ENCODE results near the gene TAS1R1. TPM values are rescaled to one million over a fixed set of nuclear protein-coding genes. Genes with fewer than 3 reads are reported as not detected.

The TAS1R1 gene
- total and polyA plus RNA-seq, 2 experiments from 2014 or later, result not detected

DNA sequence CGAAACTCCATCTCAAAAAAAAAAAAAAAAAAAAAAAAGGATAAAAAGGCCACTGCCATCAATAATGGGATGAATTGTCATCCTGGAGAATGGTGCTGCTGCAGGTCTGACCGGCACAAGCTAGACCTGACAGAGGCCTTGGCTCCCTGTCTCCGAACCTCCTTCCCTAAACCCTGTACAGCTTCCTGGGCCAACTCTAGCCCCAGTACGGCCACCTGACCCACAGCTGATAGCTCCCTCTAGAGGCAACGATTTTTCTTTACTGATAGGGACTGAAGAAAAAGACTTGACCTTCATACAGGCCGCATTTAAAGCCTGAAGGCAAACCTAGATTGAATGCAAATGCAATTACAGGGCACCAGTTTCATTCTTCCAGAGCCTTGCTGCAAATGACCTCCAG, 31.5 kb upstream of the TAS1R1 start:
- Histone ChIP-seq H3K36me3 (ENCODE audit: low read depth) (peaks cover 14% of the 10 kb centered on the region; the same call in 1 of the 2 replicates), H3K4me3 (no peak overlapping the region), H3F3A (ENCODE audit: insufficient read depth) (peaks cover 38% of the 10 kb centered on the region), H3K9ac (0 out of 2 replicates have a peak overlapping the region, but pooled peaks have one; percentile 5), H3K79me2 (ENCODE audit: insufficient read depth) (no peaks in the 10 kb centered on the region), H4K20me1 (ENCODE audit: insufficient read depth) (no peaks in the 10 kb centered on the region), H3K4me1 (ENCODE audit: insufficient read depth) (peaks cover 23% of the 10 kb centered on the region), H3K9me2 (ENCODE audit: insufficient read depth) (no peaks in the 10 kb centered on the region), H3K27ac (no peak overlapping the region), H3K27me3 (replicated peaks; ENCODE audit: insufficient read depth) (no peaks in the 10 kb centered on the region), H2AFZ (no peak overlapping the region), H3K4me2 (ENCODE audit: unreplicated experiment) (no peak overlapping the region), H3K9me3 (ENCODE audit: low read depth) (no peaks in the 10 kb centered on the region)
- TF ChIP-seq EZH2 (IDR thresholded peaks at IDR 0.05; ENCODE audit: insufficient read depth, poor library complexity, severe bottlenecking) (no peak), EZH2phosphoT487 (IDR thresholded peaks at IDR 0.05; ENCODE audit: insufficient read depth, low read depth) (no peak)
- WGBS, 2 experiments (ENCODE audit: low coverage in 1 of 2, low lambda C conversion rate in 2 of 2, missing lambda C conversion rate in 2 of 2), result 56 to 68% methylated on average over 5 to 6 of the region's 6 CpGs
- in situ Hi-C loops (cut with MboI), result no loop called here
- DNase-seq, result peak; percentile 54

DNA sequence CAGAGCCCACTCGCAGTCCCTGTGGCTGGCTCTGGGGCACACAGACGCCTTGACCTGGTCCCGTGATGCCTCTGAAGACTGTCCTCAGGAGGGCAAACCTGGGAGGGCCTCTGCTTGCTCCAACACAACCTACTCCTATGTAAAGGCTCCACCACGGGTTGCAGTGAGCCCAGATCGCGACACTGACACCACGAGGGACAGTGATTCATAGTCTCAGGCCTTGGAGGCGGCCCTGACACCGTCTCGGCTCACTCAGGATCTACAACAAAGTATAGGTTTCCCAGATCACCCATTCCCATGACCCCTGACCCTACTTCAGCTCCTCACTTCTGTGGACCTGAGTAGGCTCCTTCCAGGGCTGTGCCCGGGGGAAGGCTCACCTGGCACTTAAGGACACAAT, 28.8 kb upstream of the TAS1R1 start:
- Histone ChIP-seq H3K4me3 (no peak overlapping the region), H3K27ac (no peak overlapping the region), H3K4me1 (ENCODE audit: insufficient read depth) (peaks cover 5% of the 10 kb centered on the region), H4K20me1 (ENCODE audit: insufficient read depth) (no peaks in the 10 kb centered on the region), H3K79me2 (ENCODE audit: insufficient read depth) (no peaks in the 10 kb centered on the region), H3K9ac (no peak overlapping the region), H3K36me3 (ENCODE audit: low read depth) (peaks cover 19% of the 10 kb centered on the region; the same call in 1 of the 2 replicates), H3K9me2 (ENCODE audit: insufficient read depth) (no peaks in the 10 kb centered on the region), H3K9me3 (ENCODE audit: low read depth) (no peaks in the 10 kb centered on the region), H3K4me2 (ENCODE audit: unreplicated experiment) (no peak overlapping the region), H3F3A (ENCODE audit: insufficient read depth) (peaks cover 26% of the 10 kb centered on the region), H3K27me3 (replicated peaks; ENCODE audit: insufficient read depth) (no peaks in the 10 kb centered on the region), H2AFZ (no peak overlapping the region)
- TF ChIP-seq EZH2phosphoT487 (IDR thresholded peaks at IDR 0.05; ENCODE audit: insufficient read depth, low read depth) (no peak), EZH2 (IDR thresholded peaks at IDR 0.05; ENCODE audit: insufficient read depth, poor library complexity, severe bottlenecking) (no peak)
- WGBS, 2 experiments (ENCODE audit: low coverage in 1 of 2, low lambda C conversion rate in 2 of 2, missing lambda C conversion rate in 2 of 2), result 67 to 68% methylated on average over 11 of the region's 11 CpGs
- no peak for DNase-seq
- in situ Hi-C loops (cut with MboI), result no loop called here

DNA sequence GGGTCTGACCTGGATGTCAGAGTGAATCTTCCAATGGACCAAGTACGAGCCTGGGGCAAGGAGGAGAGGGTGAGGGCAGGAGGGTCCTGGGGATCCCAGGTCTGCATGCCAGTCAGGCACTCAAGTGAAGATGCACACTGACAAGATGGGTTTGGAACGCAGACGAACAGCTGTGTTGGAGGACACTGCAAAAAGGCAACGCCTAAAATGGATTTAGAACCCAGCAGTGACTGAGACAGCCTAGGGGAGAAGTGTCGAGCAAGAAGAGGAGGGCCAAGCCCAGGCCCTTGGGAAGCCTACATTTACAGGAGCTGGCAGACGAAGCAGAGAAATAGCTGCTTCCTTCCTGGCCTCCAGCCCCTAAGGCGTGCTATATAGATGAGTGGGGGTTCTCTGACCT, 26.6 kb upstream of the TAS1R1 start:
- Histone ChIP-seq H3K4me2 (ENCODE audit: unreplicated experiment) (no peak overlapping the region), H4K20me1 (ENCODE audit: insufficient read depth) (no peaks in the 10 kb centered on the region), H3K27me3 (replicated peaks; ENCODE audit: insufficient read depth) (no peaks in the 10 kb centered on the region), H3K79me2 (ENCODE audit: insufficient read depth) (no peaks in the 10 kb centered on the region), H3K9me2 (ENCODE audit: insufficient read depth) (no peaks in the 10 kb centered on the region), H2AFZ (no peak overlapping the region), H3K4me3 (no peak overlapping the region), H3K36me3 (ENCODE audit: low read depth) (peaks cover 30% of the 10 kb centered on the region; the same call in 1 of the 2 replicates), H3K9me3 (ENCODE audit: low read depth) (no peaks in the 10 kb centered on the region), H3K4me1 (ENCODE audit: insufficient read depth) (no peaks in the 10 kb centered on the region), H3K9ac (no peak overlapping the region), H3F3A (ENCODE audit: insufficient read depth) (peaks cover 15% of the 10 kb centered on the region; the same call in 1 of the 2 replicates), H3K27ac (no peak overlapping the region)
- WGBS, 2 experiments (ENCODE audit: low coverage in 1 of 2, low lambda C conversion rate in 2 of 2, missing lambda C conversion rate in 2 of 2), result 96 to 97% methylated on average over 7 of the region's 7 CpGs
- TF ChIP-seq EZH2phosphoT487 (IDR thresholded peaks at IDR 0.05; ENCODE audit: insufficient read depth, low read depth) (no peak), EZH2 (IDR thresholded peaks at IDR 0.05; ENCODE audit: insufficient read depth, poor library complexity, severe bottlenecking) (no peak)
- no peak for DNase-seq
- in situ Hi-C loops (cut with MboI), result no loop called here

DNA sequence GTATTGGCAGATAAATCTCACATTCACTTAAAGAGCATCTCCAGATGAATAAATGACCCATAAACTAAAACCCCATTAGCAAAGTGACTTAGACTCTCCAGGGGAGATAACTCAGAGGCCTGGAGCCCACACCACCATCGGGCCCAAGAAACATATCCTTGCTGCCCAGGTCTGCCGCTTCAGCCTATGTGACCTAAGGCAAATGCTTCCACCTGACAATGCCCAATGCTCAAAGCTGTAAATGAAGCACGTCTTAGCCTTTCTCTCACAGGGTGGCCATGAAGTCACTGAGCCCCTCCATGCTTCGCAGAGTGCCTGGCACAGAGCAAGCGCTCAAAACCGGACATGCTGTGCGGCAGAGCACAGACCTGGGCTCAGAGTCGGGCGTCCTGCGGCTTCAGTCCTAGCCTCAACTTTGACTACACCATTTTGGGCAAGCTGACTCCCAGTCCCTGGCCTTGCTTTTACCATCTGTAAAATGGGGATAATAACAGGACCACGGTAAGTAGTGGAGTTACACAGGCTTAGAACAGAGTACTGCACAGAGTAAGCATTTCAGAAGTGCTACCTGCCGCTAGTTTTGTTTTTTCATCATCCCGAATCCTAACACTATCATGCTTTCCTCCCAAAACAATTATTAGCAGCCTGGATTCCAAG, 24.5 kb upstream of the TAS1R1 start:
- H3K27me3 ChIP-seq (replicated peaks; ENCODE audit: insufficient read depth), result no peaks in the 10 kb centered on the region
- no peaks in the 10 kb centered on the region for H4K20me1 ChIP-seq (ENCODE audit: insufficient read depth)
- no peak overlapping the region for H2AFZ ChIP-seq
- no peak overlapping the region for H3K4me2 ChIP-seq (ENCODE audit: unreplicated experiment)
- no peak overlapping the region for H3K4me3 ChIP-seq
- H3K27ac ChIP-seq, result no peak overlapping the region
- H3F3A ChIP-seq (ENCODE audit: insufficient read depth), result peaks cover 3% of the 10 kb centered on the region; the same call in 1 of the 2 replicates
- H3K9me2 ChIP-seq (ENCODE audit: insufficient read depth), result no peaks in the 10 kb centered on the region
- H3K36me3 ChIP-seq (ENCODE audit: low read depth), result peaks cover 34% of the 10 kb centered on the region; the same call in 1 of the 2 replicates
- H3K9me3 ChIP-seq (ENCODE audit: low read depth), result no peaks in the 10 kb centered on the region
- DNase-seq, result no peak
- TF ChIP-seq EZH2phosphoT487 (IDR thresholded peaks at IDR 0.05; ENCODE audit: insufficient read depth, low read depth) (no peak), EZH2 (IDR thresholded peaks at IDR 0.05; ENCODE audit: insufficient read depth, poor library complexity, severe bottlenecking) (no peak)
- H3K9ac ChIP-seq, result no peak overlapping the region
- in situ Hi-C loops (cut with MboI), result no loop called here
- 98% methylated on average over 13 of the region's 13 CpGs for WGBS, 2 experiments (ENCODE audit: low coverage in 1 of 2, low lambda C conversion rate in 2 of 2, missing lambda C conversion rate in 2 of 2)
- no peaks in the 10 kb centered on the region for H3K4me1 ChIP-seq (ENCODE audit: insufficient read depth)
- H3K79me2 ChIP-seq (ENCODE audit: insufficient read depth), result peaks cover 14% of the 10 kb centered on the region
